Parathyroid adenoma (tissue), 2 donors: ENCODE measurements around the gene PDK4.
"Not testable (repeated sequence)": the region's sequence is repeated elsewhere in the genome, so short reads cannot be mapped to it uniquely, and the experiment has no call there.

ENCODE experiments used
- H2AFZ ChIP-seq: fragments of 300-600 bp; sonication (generic); one replicate; pipeline ENCODE4 v1.7.0; 2017; ENCODE audit warnings: antibody characterized with exemption, mild to moderate bottlenecking
- H3K27ac ChIP-seq: fragments of 300-600 bp; sonication (generic); one replicate; pipeline ENCODE4 v1.7.0; 2017
- H3K27me3 ChIP-seq: fragments of 300-600 bp; sonication (generic); one replicate; pipeline ENCODE4 v1.7.0; 2017; ENCODE audit warnings: low read length; ENCODE audit not compliant: control insufficient read depth, insufficient read depth
- H3K36me3 ChIP-seq: fragments of 300-600 bp; sonication (generic); one replicate; pipeline ENCODE4 v1.7.0; 2017; ENCODE audit warnings: low read length; ENCODE audit not compliant: control insufficient read depth, insufficient read depth
- H3K4me1 ChIP-seq: fragments of 300-600 bp; sonication (generic); one replicate; pipeline ENCODE4 v1.7.0; 2017; ENCODE audit warnings: control low read depth
- H3K4me2 ChIP-seq: fragments of 300-600 bp; sonication (generic); one replicate; pipeline ENCODE4 v1.7.0; 2017; ENCODE audit warnings: low read length
- H3K4me3 ChIP-seq: fragments of 300-600 bp; sonication (generic); one replicate; pipeline ENCODE4 v1.7.0; 2017; ENCODE audit warnings: low read depth, low read length
- H3K79me2 ChIP-seq: fragments of 300-600 bp; sonication (generic); one replicate; pipeline ENCODE4 v1.7.0; 2017; ENCODE audit warnings: control low read depth
- H3K9ac ChIP-seq: fragments of 300-600 bp; sonication (generic); one replicate; pipeline ENCODE4 v1.7.0; 2017; ENCODE audit warnings: mild to moderate bottlenecking
- H3K9me3 ChIP-seq: fragments of 300-600 bp; sonication (generic); one replicate; pipeline ENCODE4 v1.7.0; 2017; ENCODE audit warnings: low read length; ENCODE audit not compliant: control insufficient read depth
- CTCF ChIP-seq: fragments of 300-600 bp; sonication (generic); IDR thresholded peaks from one replicate; pipeline ENCODE4 v1.7.0; 2017; ENCODE audit warnings: antibody characterized with exemption, mild to moderate bottlenecking
- donor health status: primary hyperparathyroidism.

Gene PDK4

DNA sequence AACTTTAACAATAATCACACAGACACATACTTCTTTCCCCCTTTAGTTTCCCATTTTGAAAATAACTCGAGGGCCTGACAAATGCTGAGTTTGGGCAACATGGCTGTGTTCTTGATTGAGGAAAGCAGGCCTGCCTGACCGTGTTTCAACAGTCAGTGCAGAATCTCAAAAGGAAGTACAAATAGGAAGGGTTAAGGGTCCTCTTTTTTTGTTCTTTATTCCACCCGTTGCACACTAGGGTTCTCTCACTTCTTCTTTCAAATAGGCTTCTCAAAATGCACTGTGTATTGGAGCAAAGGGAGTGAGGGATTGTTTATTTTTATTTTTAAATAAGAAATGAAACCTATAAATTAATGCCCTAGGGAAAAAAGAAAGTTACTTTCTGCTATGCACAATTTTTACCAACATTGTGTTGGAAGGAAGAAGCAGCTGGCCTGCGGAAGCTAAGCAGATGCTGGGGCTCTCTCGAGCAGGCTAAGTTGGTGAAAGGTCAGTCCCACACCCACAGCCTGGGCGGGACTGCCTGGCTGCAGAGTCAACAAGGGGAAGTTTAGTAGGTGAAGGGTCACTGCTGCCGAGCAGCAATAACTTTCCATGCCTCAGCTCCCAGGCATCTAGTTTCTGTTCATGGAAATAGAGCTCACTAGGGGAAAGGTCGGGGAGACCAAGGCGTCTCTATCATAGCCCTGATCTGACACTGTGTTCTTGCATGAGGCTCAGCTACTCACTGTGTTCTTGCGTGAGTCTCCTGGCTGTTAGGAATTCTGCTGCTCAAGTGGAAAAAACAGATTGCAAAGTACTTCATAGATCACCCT lies 12.2 kb upstream of the PDK4 start:
- Histone ChIP-seq H3K27ac (peak overlapping the region; percentile 98), H3K4me1 (peaks cover 58% of the 10 kb centered on the region), H3K79me2 (peaks cover 11% of the 10 kb centered on the region), H3K4me3 (peak overlapping the region; percentile 71), H3K4me2 (peak overlapping the region; percentile 94), H2AFZ (peak overlapping the region; percentile 48), H3K9ac (no peak overlapping the region), H3K9me3 (no peaks in the 10 kb centered on the region), H3K27me3 (no peaks in the 10 kb centered on the region), H3K36me3 (no peaks in the 10 kb centered on the region)
- TF ChIP-seq CTCF: no peak

DNA sequence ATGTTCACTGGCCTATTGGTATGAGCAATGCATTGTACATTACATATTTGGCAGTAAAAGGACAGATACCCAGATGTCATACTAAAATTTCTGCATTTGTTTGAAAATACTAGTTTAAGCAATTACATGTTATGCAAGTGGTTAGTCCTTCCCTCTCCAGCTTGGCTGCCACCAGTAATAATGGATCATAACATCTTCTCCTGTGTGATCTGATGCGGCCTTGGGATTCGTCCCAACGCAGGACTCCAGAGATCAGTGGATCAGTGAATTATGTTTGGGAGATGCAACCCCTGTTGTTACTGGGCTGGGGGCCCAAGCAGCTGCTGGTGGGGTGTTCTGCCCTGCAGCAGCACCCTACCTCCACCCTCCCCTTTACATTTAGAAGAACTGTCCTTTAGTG lies 11.2 kb upstream of the PDK4 start:
- Histone ChIP-seq H3K36me3 (no peaks in the 10 kb centered on the region), H3K4me3 (no peak overlapping the region), H3K27me3 (no peaks in the 10 kb centered on the region), H3K27ac (peak overlapping the region; percentile 98), H3K9ac (no peak overlapping the region), H3K79me2 (peaks cover 19% of the 10 kb centered on the region), H2AFZ (peak overlapping the region; percentile 48), H3K9me3 (no peaks in the 10 kb centered on the region), H3K4me2 (peak overlapping the region; percentile 94), H3K4me1 (peaks cover 53% of the 10 kb centered on the region)
- no peak for TF ChIP-seq CTCF

GRCh38 chr7:95605275-95605674 lies 9.0 kb upstream of the PDK4 start:
- no peak for TF ChIP-seq CTCF
- Histone ChIP-seq H3K79me2 (peaks cover 19% of the 10 kb centered on the region), H3K9me3 (no peaks in the 10 kb centered on the region), H3K4me1 (peaks cover 53% of the 10 kb centered on the region), H3K9ac (no peak overlapping the region), H3K27me3 (no peaks in the 10 kb centered on the region), H2AFZ (no peak overlapping the region), H3K27ac (no peak overlapping the region), H3K4me2 (no peak overlapping the region), H3K36me3 (no peaks in the 10 kb centered on the region), H3K4me3 (no peak overlapping the region)

DNA sequence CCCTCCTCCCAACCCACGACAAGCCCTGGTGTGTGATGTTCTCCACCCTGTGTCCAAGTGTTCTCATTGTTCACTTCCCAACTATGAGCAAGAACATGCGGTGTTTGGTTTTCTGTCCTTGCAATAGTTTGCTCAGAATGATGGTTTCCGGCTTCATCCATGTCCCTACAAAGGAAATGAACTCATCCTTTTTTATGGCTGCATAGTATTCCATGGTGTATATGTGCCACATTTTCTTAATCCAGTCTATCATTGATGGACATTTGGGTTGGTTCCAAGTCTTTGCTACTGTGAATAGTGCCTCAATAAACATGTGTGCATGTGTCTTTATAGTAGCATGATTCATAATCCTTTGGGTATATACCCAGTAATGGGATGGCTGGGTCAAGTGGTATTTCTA lies 8.5 kb upstream of the PDK4 start:
- not testable (repeated sequence) for H3K4me2 ChIP-seq, H3K4me3 ChIP-seq, H3K27ac ChIP-seq, H3K9me3 ChIP-seq, H3K27me3 ChIP-seq, H3K9ac ChIP-seq, H2AFZ ChIP-seq, H3K36me3 ChIP-seq
- Histone ChIP-seq H3K79me2 (peaks cover 19% of the 10 kb centered on the region), H3K4me1 (peaks cover 55% of the 10 kb centered on the region)

DNA sequence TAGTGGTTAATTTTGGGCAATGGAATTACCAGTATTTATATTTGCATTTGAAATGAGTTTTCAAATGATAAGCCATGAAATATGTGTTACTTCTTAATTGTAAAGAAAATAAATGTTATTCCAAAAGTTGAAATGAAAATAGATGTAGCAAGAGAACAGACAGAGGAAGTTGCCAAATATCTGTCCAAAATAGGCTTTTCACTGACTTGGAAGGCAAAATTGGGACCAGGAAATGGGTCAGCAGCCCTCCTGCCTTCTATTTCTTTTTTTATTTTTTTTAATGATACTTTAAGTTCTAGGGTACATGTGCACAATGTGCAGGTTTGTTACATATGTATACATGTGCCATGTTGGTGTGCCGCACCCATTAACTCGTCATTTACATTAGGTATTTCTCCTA lies 8.1 kb upstream of the PDK4 start:
- not testable (repeated sequence) for H3K4me2 ChIP-seq, H3K36me3 ChIP-seq, H3K4me3 ChIP-seq, H3K27me3 ChIP-seq, H3K27ac ChIP-seq, H3K9me3 ChIP-seq, H3K9ac ChIP-seq, H2AFZ ChIP-seq
- peaks cover 19% of the 10 kb centered on the region for H3K79me2 ChIP-seq
- H3K4me1 ChIP-seq: peaks cover 59% of the 10 kb centered on the region
